HG02610 (cell line): ENCODE results near the gene CHST3.

ENCODE experiments used
- ATAC-seq: cut with Tn5 transposase; IDR thresholded peaks from one replicate; pipeline ENCODE4 v1.9.1; 2021; ENCODE audit warnings: mild to moderate bottlenecking, moderate library complexity; ENCODE audit not compliant: unreplicated experiment

Gene CHST3

GRCh38 chr10:72049969-72050781 lies 86.0 kb downstream of the CHST3 start:
- ATAC-seq: no peak

- no peak for ATAC-seq
Observed at GRCh38 chr10:72050873-72051272, 86.7 kb downstream of the CHST3 start.

GRCh38 chr10:72053690-72054089 lies 89.5 kb downstream of the CHST3 start:
- no peak for ATAC-seq

GRCh38 chr10:72056113-72056512 lies 91.9 kb downstream of the CHST3 start:
- no peak for ATAC-seq

GRCh38 chr10:72056932-72057751 lies 92.9 kb downstream of the CHST3 start:
- no peak for ATAC-seq

- ATAC-seq: no peak
Observed at GRCh38 chr10:72058347-72058898, 94.2 kb downstream of the CHST3 start.

- no peak for ATAC-seq
Observed at GRCh38 chr10:72058989-72059842, 95.0 kb downstream of the CHST3 start.

GRCh38 chr10:72059843-72060822 lies 95.9 kb downstream of the CHST3 start:
- no peak for ATAC-seq

- no peak for ATAC-seq
Observed at GRCh38 chr10:72061491-72061890, 97.3 kb downstream of the CHST3 start.

GRCh38 chr10:72061930-72062329 lies 97.7 kb downstream of the CHST3 start:
- no peak for ATAC-seq

- ATAC-seq: no peak
Observed at GRCh38 chr10:72062382-72062781, 98.2 kb downstream of the CHST3 start.
